A673 (cell line): ENCODE measurements around the gene PLD4. TPM values are rescaled to one million over a fixed set of nuclear protein-coding genes. Genes with fewer than 3 reads are reported as not detected.
"Not testable (repeated sequence)": the region's sequence is repeated elsewhere in the genome, so short reads cannot be mapped to it uniquely, and the experiment has no call there.

Experiments used
- BruUV-seq: library from RNA; stranded (reverse); fragments of 400-500 nt; replicated peaks from 2 replicates; lab custom pipeline; 2021; lab: Mats Ljungman, UMichigan
- CTCF ChIA-PET: fragments of 300-600 bp; sonication (Branson Sonifier 250); formaldehyde crosslinking; loops from one replicate; lab custom pipeline; 2022; ENCODE audit warnings: antibody characterized with exemption; lab: Charles Lee
- POLR2A ChIA-PET: fragments of 300-600 bp; sonication (Branson Sonifier 250); formaldehyde crosslinking; loops from one replicate; lab custom pipeline; 2022; ENCODE audit warnings: antibody characterized with exemption; ENCODE audit not compliant: low non-redundant PET; lab: Charles Lee
- DNase-seq: peaks from one replicate; pipeline ENCODE4 v3.0.0-alpha.2; 2015; ENCODE audit warnings: low spot score
- H3K27ac ChIP-seq: fragments of 200-600 bp; sonication (generic); 2 replicates; pipeline ENCODE4 v1.5.1; 2016; ENCODE audit warnings: mixed run types, low read depth, mild to moderate bottlenecking, mixed read lengths, antibody characterized with exemption, low read length; ENCODE audit not compliant: poor library complexity, severe bottlenecking
- H3K27me3 ChIP-seq: fragments of 200-600 bp; sonication (generic); replicated peaks from 2 replicates; pipeline ENCODE4 v1.6.1; 2017; ENCODE audit warnings: mixed run types, low read depth, mild to moderate bottlenecking, mixed read lengths, antibody characterized with exemption, low read length; ENCODE audit not compliant: insufficient read depth, poor library complexity
- H3K36me3 ChIP-seq: fragments of 200-600 bp; sonication (generic); 2 replicates; pipeline ENCODE4 v1.6.1; 2016; ENCODE audit warnings: mixed run types, mild to moderate bottlenecking, mixed read lengths, antibody characterized with exemption, low read length; ENCODE audit not compliant: insufficient read depth, poor library complexity, severe bottlenecking
- H3K4me1 ChIP-seq: fragments of 200-600 bp; sonication (generic); 2 replicates; pipeline ENCODE4 v1.6.1; 2017; ENCODE audit warnings: mixed run types, mild to moderate bottlenecking, mixed read lengths, antibody characterized with exemption, low read length; ENCODE audit not compliant: insufficient read depth, poor library complexity, severe bottlenecking
- H3K4me3 ChIP-seq: fragments of 200-600 bp; sonication (generic); 2 replicates; pipeline ENCODE4 v1.5.1; 2016; ENCODE audit warnings: low read depth, mixed run types, mild to moderate bottlenecking, mixed read lengths, low read length; ENCODE audit not compliant: poor library complexity, severe bottlenecking
- H3K9me3 ChIP-seq: fragments of 200-600 bp; sonication (generic); 2 replicates; pipeline ENCODE4 v1.6.1; 2016; ENCODE audit warnings: mixed run types, low read depth, mild to moderate bottlenecking, mixed read lengths, antibody characterized with exemption, low read length; ENCODE audit not compliant: poor library complexity, severe bottlenecking
- EZH2 ChIP-seq: fragments of 200-600 bp; sonication (generic); IDR thresholded peaks from 2 replicates; pipeline ENCODE4 v1.6.1; 2017; ENCODE audit warnings: borderline replicate concordance, low read depth, mild to moderate bottlenecking, mixed read lengths, antibody characterized with exemption, low read length; ENCODE audit not compliant: poor library complexity, severe bottlenecking
- intact Hi-C: fragments of 100-400 bp; cut with micrococcal nuclease; formaldehyde crosslinking; loops from one replicate; pipeline ENCODE4 v1.10.0; 2022; ENCODE audit not compliant: unreplicated experiment
- total RNA-seq: library from RNA; stranded (reverse); gene quantifications from 2 replicates; pipeline ENCODE4 v1.2.3, GENCODE V29; 2021
- TF ChIP-seq, protein P1 (sequence below): fragments of 300-800, 200-600 bp; sonication (generic); conservative IDR thresholded peaks from 2 replicates; pipeline ENCODE4 v1.5.1; 2017; ENCODE audit warnings: low read depth, mild to moderate bottlenecking, antibody characterized with exemption, low read length, moderate library complexity, mixed read lengths

The PLD4 gene
- total RNA-seq, 1 experiment from 2014 or later: not detected

- no peak for DNase-seq
- CTCF ChIA-PET: no interaction called here
- no TSS peak for BruUV-seq
- no peaks in the 10 kb centered on the region for H3K4me1 ChIP-seq
- no peaks in the 10 kb centered on the region for H3K36me3 ChIP-seq
- no peaks in the 10 kb centered on the region for H3K9me3 ChIP-seq
- H3K27ac ChIP-seq: no peak overlapping the region
- POLR2A ChIA-PET: no interaction called here
- intact Hi-C loops: no loop called here
- TF ChIP-seq, protein P1, sequence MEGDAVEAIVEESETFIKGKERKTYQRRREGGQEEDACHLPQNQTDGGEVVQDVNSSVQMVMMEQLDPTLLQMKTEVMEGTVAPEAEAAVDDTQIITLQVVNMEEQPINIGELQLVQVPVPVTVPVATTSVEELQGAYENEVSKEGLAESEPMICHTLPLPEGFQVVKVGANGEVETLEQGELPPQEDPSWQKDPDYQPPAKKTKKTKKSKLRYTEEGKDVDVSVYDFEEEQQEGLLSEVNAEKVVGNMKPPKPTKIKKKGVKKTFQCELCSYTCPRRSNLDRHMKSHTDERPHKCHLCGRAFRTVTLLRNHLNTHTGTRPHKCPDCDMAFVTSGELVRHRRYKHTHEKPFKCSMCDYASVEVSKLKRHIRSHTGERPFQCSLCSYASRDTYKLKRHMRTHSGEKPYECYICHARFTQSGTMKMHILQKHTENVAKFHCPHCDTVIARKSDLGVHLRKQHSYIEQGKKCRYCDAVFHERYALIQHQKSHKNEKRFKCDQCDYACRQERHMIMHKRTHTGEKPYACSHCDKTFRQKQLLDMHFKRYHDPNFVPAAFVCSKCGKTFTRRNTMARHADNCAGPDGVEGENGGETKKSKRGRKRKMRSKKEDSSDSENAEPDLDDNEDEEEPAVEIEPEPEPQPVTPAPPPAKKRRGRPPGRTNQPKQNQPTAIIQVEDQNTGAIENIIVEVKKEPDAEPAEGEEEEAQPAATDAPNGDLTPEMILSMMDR: no peak
- TF ChIP-seq EZH2: no peak
- no peaks in the 10 kb centered on the region for H3K27me3 ChIP-seq
- H3K4me3 ChIP-seq: no peak overlapping the region
Measured at GRCh38 chr14:104948736-104949031, 24.0 kb downstream of the PLD4 start.

GRCh38 chr14:104949406-104949955 lies 24.8 kb downstream of the PLD4 start:
- DNase-seq, H3K27me3 ChIP-seq, H3K4me3 ChIP-seq, intact Hi-C loops, H3K9me3 ChIP-seq, CTCF ChIA-PET, POLR2A ChIA-PET, BruUV-seq, H3K36me3 ChIP-seq, H3K4me1 ChIP-seq, H3K27ac ChIP-seq: not testable (repeated sequence)

DNA sequence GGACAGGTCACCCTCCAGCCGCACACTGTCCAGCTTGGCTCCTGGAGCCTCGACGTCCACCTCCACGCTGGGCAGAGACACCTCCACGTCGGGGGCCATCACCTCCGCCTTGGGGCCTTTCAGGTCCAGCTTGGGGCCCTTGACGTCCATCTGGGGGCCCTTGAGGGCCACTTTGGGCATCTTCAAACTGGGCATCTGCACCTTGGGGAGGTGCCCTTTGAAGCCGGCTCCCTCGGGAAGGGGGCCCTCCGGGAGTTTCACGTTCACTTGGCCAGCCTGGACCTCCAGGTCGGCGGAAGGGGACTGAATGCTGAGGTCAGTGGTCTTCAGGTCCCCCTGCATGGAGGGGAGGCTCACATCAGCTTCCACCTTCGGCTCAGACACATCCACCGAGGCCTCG lies 25.3 kb downstream of the PLD4 start:
- no peaks in the 10 kb centered on the region for H3K4me1 ChIP-seq
- intact Hi-C loops: no loop called here
- no peaks in the 10 kb centered on the region for H3K27me3 ChIP-seq
- BruUV-seq: no TSS peak
- H3K9me3 ChIP-seq: no peaks in the 10 kb centered on the region
- POLR2A ChIA-PET: no interaction called here
- TF ChIP-seq, protein P1: no peak
- TF ChIP-seq EZH2: no peak
- CTCF ChIA-PET: no interaction called here
- no peaks in the 10 kb centered on the region for H3K36me3 ChIP-seq
- no peak for DNase-seq
- H3K27ac ChIP-seq: no peak overlapping the region
- no peak overlapping the region for H3K4me3 ChIP-seq

DNA sequence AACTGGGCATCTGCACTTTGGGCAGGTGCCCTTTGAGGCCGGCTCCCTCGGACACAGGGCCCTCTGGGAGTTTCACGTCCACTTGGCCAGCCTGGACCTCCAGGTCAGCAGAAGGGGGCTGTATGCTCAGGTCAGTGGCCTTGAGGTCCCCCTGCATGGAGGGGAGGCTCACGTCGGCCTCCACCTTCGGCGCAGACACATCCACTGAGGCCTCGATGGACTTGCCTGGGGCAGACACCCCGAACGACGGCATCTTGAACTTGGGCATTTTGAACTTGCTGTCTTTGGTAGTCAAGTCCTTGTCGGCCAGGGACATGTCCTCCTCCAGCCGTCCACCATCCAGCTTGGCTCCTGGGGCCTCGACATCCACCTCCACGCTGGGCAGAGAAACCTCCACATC lies 26.0 kb downstream of the PLD4 start:
- H3K9me3 ChIP-seq, BruUV-seq, H3K4me1 ChIP-seq, H3K4me3 ChIP-seq, POLR2A ChIA-PET, H3K27me3 ChIP-seq, H3K27ac ChIP-seq, DNase-seq, intact Hi-C loops, CTCF ChIA-PET, H3K36me3 ChIP-seq: not testable (repeated sequence)

DNA sequence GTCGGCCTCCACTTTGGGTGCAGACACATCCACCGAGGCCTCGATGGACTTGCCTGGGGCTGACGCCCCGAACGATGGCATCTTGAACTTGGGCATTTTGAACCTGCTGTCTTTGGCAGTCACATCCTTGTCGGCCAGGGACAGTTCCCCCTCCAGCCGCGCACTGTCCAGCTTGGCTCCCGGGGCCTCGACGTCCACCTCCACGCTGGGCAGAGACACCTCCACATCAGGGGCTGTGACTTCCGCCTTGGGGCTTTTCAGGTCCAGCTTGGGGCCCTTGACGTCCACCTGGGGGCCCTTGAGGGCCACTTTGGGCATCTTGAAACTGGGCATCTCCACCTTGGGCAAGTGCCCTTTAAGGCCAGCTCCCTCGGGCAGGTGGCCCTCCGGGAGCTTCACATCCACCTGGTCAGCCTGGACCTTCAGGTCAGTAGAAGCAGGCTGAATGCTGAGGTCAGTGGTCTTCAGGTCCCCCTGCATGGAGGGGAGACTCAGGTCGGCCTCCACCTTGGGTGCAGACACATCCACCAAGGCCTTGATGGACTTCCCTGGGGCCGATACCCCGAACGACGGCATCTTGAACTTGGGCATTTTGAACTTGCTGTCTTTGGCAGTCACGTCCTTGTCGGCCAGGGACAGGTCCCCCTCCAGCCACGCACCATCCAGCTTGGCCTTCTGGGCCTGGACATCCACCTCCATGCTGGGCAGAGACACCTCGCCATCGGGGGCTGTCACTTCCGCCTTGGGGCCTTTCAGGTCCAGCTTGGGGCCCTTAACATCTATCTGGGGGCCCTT lies 27.4 kb downstream of the PLD4 start:
- CTCF ChIA-PET, H3K27me3 ChIP-seq, BruUV-seq: not testable (repeated sequence)

More for the DNA sequence above, 27.4 kb downstream of the PLD4 start:
- H3K27ac ChIP-seq, H3K4me1 ChIP-seq, H3K4me3 ChIP-seq, DNase-seq, H3K36me3 ChIP-seq, POLR2A ChIA-PET, H3K9me3 ChIP-seq, intact Hi-C loops: not testable (repeated sequence)
